ENCODE measurements around the gene RAD52. TPM values are rescaled to one million over a fixed set of nuclear protein-coding genes. Genes with fewer than 3 reads are reported as not detected.

Gene RAD52
- total and polyA plus RNA-seq, 4 donors, result 3.7 to 14.2 (median 6.7) TPM

- H3K27ac ChIP-seq (ENCODE audit: low read depth in 1 of 2, low read length in 2 of 2), result no peak overlapping the region
- no peak overlapping the region for H3K4me3 ChIP-seq (ENCODE audit: low read depth in 1 of 3, low read length in 3 of 3)
- no peaks in the 10 kb centered on the region for H3K4me1 ChIP-seq (ENCODE audit: control insufficient read depth in 4 of 4, insufficient read depth in 4 of 4, low read length in 3 of 4)
- no peaks in the 10 kb centered on the region for H3K9me3 ChIP-seq (ENCODE audit: control insufficient read depth in 4 of 4, low read length in 3 of 4)
- TF ChIP-seq FOXA2 (IDR thresholded peaks at IDR 0.05), result no peak
- no peak for TF ChIP-seq YY1 (IDR thresholded peaks at IDR 0.05)
- no peak for TF ChIP-seq FOXA1 (IDR thresholded peaks at IDR 0.05)
- TF ChIP-seq SP1 (IDR thresholded peaks at IDR 0.05), result no peak
- H3K36me3 ChIP-seq (ENCODE audit: control insufficient read depth in 4 of 4, insufficient read depth in 3 of 4, low read depth in 1 of 4, low read length in 3 of 4), result no peaks in the 10 kb centered on the region
- no peak for DNase-seq (ENCODE audit: low spot score)
- no peaks in the 10 kb centered on the region for H3K27me3 ChIP-seq (ENCODE audit: control insufficient read depth in 4 of 4, insufficient read depth in 4 of 4, low read length in 3 of 4)
- no peak overlapping the region for H3K9ac ChIP-seq (ENCODE audit: low read depth in 1 of 2, low read length in 2 of 2)
- 72% methylated on average over 8 of the region's 8 CpGs for WGBS
Observed at GRCh38 chr12:958588-959123, 9.2 kb upstream of the RAD52 start.

- TF ChIP-seq REST (IDR thresholded peaks at IDR 0.05), result no peak
- no peak for TF ChIP-seq HNF4G (IDR thresholded peaks at IDR 0.05)
- TF ChIP-seq SP1 (IDR thresholded peaks at IDR 0.05), result no peak
- no peak for TF ChIP-seq MAX (IDR thresholded peaks at IDR 0.05)
- no peak for TF ChIP-seq CTCF (IDR thresholded peaks at IDR 0.05; ENCODE audit: low read depth, low read length, missing input control)
- no peak for TF ChIP-seq FOXA1 (IDR thresholded peaks at IDR 0.05)
- TF ChIP-seq JUND (IDR thresholded peaks at IDR 0.05), result no peak
- TF ChIP-seq RAD21 (IDR thresholded peaks at IDR 0.05), result no peak
- no peak for TF ChIP-seq HNF4A (conservative IDR thresholded peaks at IDR 0.05)
- no peak for TF ChIP-seq TAF1 (conservative IDR thresholded peaks at IDR 0.05)
- no peak for TF ChIP-seq FOXA2 (IDR thresholded peaks at IDR 0.05)
- TF ChIP-seq EGR1 (IDR thresholded peaks at IDR 0.05; ENCODE audit: low read depth in 2 of 2), result no peak
- no peak for TF ChIP-seq NR2F2 (IDR thresholded peaks at IDR 0.05)
- Histone ChIP-seq H3K4me1 (ENCODE audit: control insufficient read depth in 4 of 4, insufficient read depth in 4 of 4, low read length in 3 of 4) (peaks cover 0 to 4% (median 0%) of the 10 kb centered on the region in 4 donors), H3K4me3 (ENCODE audit: low read depth in 1 of 3, low read length in 3 of 3) (no peak overlapping the region), H3K27me3 (ENCODE audit: control insufficient read depth in 4 of 4, insufficient read depth in 4 of 4, low read length in 3 of 4) (no peaks in the 10 kb centered on the region), H3K36me3 (ENCODE audit: control insufficient read depth in 4 of 4, insufficient read depth in 3 of 4, low read depth in 1 of 4, low read length in 3 of 4) (no peaks in the 10 kb centered on the region), H3K9ac (ENCODE audit: low read depth in 1 of 2, low read length in 2 of 2) (no peak overlapping the region), H3K27ac (ENCODE audit: low read depth in 1 of 2, low read length in 2 of 2) (no peak overlapping the region), H3K9me3 (ENCODE audit: control insufficient read depth in 4 of 4, low read length in 3 of 4) (no peaks in the 10 kb centered on the region)
- WGBS, result 96% methylated on average over 6 of the region's 6 CpGs
- DNase-seq (ENCODE audit: low spot score), result no peak
Observed at GRCh38 chr12:955939-956338, 6.4 kb upstream of the RAD52 start.

- Histone ChIP-seq H3K27ac (ENCODE audit: low read depth in 1 of 2, low read length in 2 of 2) (no peak overlapping the region), H3K9me3 (ENCODE audit: control insufficient read depth in 4 of 4, low read length in 3 of 4) (no peaks in the 10 kb centered on the region), H3K9ac (ENCODE audit: low read depth in 1 of 2, low read length in 2 of 2) (no peak overlapping the region), H3K4me3 (ENCODE audit: low read depth in 1 of 3, low read length in 3 of 3) (no peak overlapping the region), H3K27me3 (ENCODE audit: control insufficient read depth in 4 of 4, insufficient read depth in 4 of 4, low read length in 3 of 4) (no peaks in the 10 kb centered on the region), H3K36me3 (ENCODE audit: control insufficient read depth in 4 of 4, insufficient read depth in 3 of 4, low read depth in 1 of 4, low read length in 3 of 4) (no peaks in the 10 kb centered on the region), H3K4me1 (ENCODE audit: control insufficient read depth in 4 of 4, insufficient read depth in 4 of 4, low read length in 3 of 4) (peaks cover 0 to 10% (median 1%) of the 10 kb centered on the region in 4 donors)
- no peak for DNase-seq (ENCODE audit: low spot score)
- TF ChIP-seq EGR1 (IDR thresholded peaks at IDR 0.05; ENCODE audit: low read depth in 2 of 2) (no peak), RAD21 (IDR thresholded peaks at IDR 0.05) (no peak), HNF4G (IDR thresholded peaks at IDR 0.05) (no peak), HNF4A (conservative IDR thresholded peaks at IDR 0.05) (no peak), JUND (IDR thresholded peaks at IDR 0.05) (no peak), TAF1 (conservative IDR thresholded peaks at IDR 0.05) (no peak), CTCF (IDR thresholded peaks at IDR 0.05; ENCODE audit: low read depth, low read length, missing input control) (no peak), FOXA1 (IDR thresholded peaks at IDR 0.05) (no peak), MAX (IDR thresholded peaks at IDR 0.05) (no peak), ZBTB33 (IDR thresholded peaks at IDR 0.05) (no peak), SP1 (IDR thresholded peaks at IDR 0.05) (no peak)
Observed at GRCh38 chr12:954741-955140, 5.2 kb upstream of the RAD52 start.

Measured in liver (tissue), 9 donors.